ENCODE results near the gene EMSY.

DNA sequence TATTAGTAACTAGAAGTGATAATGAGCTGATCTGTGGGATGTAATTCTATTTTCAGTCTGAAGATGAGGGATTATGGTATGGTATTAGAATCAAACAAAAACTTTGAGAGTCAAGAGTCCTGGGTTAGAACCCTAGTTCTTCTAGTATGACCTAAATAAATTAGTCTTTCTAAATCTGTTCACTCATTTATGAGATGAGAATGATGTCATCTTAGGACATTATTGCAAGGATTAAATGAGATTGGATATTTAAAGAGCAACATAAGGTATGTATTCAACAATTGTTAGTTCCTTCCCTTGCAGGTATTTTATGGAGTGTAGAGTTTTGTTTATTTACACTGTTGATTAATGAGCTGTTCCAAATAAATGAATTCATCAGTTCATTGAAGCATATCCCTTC, 21.8 kb downstream of the EMSY start:
- TF ChIP-seq, protein P1, sequence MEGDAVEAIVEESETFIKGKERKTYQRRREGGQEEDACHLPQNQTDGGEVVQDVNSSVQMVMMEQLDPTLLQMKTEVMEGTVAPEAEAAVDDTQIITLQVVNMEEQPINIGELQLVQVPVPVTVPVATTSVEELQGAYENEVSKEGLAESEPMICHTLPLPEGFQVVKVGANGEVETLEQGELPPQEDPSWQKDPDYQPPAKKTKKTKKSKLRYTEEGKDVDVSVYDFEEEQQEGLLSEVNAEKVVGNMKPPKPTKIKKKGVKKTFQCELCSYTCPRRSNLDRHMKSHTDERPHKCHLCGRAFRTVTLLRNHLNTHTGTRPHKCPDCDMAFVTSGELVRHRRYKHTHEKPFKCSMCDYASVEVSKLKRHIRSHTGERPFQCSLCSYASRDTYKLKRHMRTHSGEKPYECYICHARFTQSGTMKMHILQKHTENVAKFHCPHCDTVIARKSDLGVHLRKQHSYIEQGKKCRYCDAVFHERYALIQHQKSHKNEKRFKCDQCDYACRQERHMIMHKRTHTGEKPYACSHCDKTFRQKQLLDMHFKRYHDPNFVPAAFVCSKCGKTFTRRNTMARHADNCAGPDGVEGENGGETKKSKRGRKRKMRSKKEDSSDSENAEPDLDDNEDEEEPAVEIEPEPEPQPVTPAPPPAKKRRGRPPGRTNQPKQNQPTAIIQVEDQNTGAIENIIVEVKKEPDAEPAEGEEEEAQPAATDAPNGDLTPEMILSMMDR (conservative IDR thresholded peaks at IDR 0.05; ENCODE audit: low read depth, low read length), result no peak
- TF ChIP-seq EZH2 (IDR thresholded peaks at IDR 0.05; ENCODE audit: borderline replicate concordance, low read depth, low read length, poor library complexity, severe bottlenecking), result no peak
